NCI-H1694 treated with DMSO at 0.1 percent for 48 hours (cell line): ENCODE measurements around the gene KIF1B.
"Not testable (repeated sequence)": the region's sequence is repeated elsewhere in the genome, so short reads cannot be mapped to it uniquely, and the experiment has no call there.

ENCODE experiments used
- DNase-seq: peaks from one replicate; lab custom pipeline; 2025; lab: John Stamatoyannopoulos, UW

The KIF1B gene

GRCh38 chr1:10386761-10387676, 176.6 kb downstream of the KIF1B start:
- DNase-seq: no peak

- DNase-seq: no peak
Observed at GRCh38 chr1:10387677-10388386, 177.5 kb downstream of the KIF1B start.

GRCh38 chr1:10388387-10388715, 178.0 kb downstream of the KIF1B start:
- DNase-seq: no peak

DNA sequence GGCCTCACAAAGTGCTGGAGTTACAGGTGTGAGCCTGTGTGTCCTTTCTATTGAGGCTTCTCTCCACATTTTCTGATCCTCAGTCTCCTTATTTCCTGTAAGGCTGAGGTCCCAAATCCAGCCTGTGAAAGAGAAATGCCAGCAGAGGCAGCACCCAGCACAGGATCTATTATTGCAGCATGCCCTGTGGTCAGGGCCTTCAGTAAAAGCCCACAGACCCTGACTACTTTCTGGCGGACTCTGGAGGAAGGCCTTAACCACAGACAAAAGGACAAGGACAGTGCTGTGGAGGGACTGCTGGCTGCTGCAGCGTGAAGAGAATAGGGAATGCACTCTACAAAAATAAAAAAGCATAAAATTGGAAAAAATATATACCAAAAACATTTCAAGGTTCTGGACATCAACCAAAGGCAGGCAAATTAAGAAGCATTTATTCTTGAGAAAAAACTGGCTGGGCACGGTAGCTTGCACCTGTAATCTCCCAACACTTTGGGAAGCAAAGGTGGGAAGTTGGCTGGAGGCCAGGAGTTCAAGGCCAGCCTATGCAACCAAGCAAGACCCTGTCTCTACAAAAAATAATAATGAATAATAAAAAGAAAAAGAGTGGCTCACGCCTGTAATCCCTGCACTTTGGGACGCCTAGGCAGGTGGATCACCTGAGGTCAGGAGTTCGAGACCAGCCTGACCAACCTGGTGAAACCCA, 179.1 kb downstream of the KIF1B start:
- DNase-seq: no peak

DNA sequence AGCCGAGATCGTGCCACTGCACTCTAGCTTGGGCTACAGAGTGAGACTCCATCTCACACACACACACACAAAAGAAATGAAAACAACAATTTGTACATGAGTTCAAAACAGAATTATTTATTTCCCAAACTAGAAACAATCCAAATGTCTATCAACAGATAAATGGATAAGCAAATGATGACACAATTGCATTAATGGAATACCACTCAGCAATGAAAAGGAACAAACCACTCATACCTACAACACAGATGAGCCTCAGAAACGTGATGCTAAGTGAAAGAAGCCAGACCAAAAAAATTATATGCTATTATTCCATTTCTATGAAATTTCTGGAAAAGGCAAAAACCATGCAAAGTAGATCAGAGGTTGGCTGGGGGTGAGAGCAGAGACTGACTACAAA, 186.5 kb downstream of the KIF1B start:
- DNase-seq: no peak

GRCh38 chr1:10398278-10398733, 187.9 kb downstream of the KIF1B start:
- no peak for DNase-seq

DNA sequence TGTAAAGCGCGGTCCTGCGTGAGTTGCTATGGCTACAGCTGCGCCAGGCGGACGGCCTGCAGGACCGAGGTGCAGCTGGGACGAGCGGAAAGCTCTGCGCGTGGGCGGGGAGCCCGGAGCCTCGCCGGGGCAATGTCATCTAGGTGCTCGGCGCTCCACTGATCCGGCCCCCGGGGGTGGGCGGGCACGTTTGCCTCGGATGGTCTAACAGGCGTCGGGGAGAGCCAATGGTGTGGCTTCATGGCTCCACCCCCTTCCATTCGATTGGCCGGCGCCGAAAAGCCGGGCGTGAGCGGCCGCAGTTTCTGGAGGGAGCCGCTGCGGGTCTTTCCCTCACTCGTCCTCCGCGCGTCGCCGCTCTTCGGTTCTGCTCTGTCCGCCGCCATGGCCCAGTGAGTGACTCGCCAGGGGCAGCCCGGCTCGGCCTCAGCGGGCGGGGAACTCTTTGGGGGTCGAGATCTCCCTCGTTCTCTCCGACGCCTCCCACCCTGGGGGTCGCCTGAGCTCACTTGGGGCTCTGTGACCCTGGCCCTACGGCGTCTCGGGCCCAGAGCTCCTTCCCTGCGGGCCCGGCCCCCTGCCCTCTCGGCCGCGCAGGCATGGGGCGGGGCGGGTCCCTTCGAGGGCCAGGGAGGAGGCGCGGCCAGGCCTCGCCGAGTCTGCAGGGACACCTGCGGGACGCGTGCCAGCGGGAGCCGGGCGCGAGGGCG, 188.5 kb downstream of the KIF1B start, which contains the start of gene PGD:
PGD (plus strand) TSS at position 331 of the 710 bp plus-strand sequence; CDS start at position 385, 54 bp downstream.
- DNase-seq: peak; percentile 89

DNA sequence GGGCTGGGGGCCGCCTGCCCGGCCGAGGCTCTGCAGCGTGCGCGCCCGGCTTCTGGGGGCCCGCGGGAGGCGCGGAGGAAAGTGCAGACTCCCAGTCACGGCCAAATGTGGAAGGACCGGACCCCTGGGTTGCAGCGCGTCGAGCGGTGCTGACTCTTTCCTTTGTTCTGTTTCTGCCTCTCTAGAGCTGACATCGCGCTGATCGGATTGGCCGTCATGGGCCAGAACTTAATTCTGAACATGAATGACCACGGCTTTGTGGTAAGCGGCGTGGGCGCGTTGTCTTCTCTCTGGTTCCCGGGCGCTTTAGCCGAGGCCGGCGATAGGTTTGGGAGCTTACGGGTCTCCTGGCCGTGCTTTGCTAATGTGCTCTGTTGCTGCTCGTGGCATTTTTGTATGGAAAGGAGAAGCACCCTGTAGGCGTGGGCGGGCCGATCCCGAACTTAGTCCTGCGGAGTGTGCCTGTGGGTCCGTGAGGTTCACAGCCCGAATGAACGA, 189.1 kb downstream of the KIF1B start:
- DNase-seq: no peak

DNA sequence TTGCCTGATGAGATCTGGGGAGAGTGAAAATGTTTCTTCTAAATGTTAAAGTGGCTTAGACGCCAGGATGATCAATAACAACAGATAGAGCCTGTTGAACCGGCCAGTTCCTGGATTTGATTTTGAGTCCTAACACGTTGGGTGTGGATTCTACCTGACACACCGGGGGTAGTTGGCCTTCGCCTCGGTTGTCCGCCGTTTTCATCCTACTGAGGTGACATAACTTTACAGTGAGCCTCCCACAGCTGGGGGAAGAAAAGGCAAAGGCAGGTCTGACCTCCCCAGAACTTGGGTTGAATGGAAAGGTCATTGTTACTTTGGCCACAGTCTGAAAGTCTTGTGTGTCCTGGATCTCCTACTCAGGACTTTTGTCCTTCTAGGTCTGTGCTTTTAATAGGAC, 189.6 kb downstream of the KIF1B start:
- DNase-seq: no peak

DNA sequence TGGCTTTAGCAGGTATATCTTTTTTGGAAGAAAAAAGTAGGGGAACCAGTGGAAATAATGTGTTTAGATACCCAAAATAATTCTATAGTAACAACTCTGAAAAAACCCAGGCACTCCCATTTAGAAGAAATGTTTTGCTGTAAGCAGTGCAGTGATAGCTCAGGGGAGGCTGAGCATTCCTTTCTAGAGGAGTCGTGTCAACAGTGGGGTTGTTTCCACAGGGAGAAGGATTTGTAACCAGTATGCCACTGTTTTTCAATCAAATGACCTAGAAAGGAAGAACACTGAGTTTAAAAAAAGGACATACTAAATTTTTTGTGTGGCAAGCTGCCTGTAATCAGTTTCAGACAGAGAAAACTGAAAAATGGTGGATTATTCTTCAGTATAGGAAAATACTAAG, 190.9 kb downstream of the KIF1B start:
- DNase-seq: no peak

- DNase-seq: no peak
Observed at GRCh38 chr1:10402729-10403274, 192.4 kb downstream of the KIF1B start.

- no peak for DNase-seq
Observed at GRCh38 chr1:10407201-10407600, 196.8 kb downstream of the KIF1B start.

DNA sequence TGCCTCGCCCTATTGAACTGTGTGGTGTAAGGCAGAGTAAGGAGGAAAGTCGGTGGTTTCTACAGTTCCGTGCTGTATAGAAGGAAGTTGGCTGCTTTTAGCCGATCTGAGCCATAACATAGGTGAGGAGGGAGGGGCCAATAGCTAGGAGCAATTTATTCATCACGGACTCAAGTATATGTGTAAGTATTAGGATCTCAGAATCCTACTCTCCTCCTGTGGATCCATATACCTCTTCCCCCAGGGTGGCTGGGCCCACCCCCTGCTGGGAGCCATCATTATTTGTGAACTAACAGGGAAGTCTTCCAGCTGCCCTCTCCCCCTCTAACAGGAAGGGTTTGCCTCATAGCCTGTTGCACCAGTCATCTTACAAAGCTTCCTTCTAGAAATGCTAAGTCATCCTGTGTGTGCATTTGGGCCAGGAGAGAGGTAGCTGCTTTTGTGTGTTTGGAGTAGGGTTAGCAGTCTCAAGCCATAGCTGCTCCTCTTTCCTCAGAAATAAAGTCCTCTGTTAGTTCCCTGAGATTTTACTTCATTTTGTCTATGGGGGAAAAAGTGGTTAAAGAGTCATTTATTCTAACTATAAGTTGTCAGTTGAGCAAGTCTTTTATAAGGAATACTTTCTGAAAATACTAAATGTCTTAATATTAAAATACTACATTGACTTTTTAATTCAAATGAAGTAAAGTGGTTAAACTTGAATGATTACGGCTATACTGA, 205.0 kb downstream of the KIF1B start:
- DNase-seq: no peak

- not testable (repeated sequence) for DNase-seq
Observed at GRCh38 chr1:10415967-10416366, 205.6 kb downstream of the KIF1B start.

DNA sequence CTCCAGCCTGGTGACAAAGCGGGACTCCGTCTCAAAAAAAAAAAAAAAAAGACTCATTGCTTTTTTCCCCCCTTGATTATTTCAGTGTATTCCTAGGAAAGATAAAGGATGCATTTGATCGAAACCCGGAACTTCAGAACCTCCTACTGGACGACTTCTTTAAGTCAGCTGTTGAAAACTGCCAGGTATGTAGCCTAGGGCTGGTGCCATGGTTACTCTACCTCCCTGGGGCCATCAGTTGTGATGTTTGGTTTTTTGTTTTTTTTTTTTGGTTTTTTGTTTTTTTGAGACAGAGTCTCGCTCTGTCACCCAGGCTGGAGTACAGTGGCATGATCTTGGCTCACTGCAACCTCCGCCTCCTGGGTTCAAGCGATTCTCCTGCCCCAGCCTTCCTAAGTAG, 208.4 kb downstream of the KIF1B start:
- not testable (repeated sequence) for DNase-seq

DNA sequence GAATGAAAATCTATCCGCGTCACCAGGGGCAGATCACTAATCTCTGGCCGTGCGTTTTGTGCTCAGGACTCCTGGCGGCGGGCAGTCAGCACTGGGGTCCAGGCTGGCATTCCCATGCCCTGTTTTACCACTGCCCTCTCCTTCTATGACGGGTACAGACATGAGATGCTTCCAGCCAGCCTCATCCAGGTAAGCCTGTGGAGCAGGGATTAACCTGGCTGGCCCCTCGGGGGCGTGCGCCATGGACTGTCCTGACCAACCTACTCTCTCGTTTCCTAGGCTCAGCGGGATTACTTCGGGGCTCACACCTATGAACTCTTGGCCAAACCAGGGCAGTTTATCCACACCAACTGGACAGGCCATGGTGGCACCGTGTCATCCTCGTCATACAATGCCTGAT, 209.0 kb downstream of the KIF1B start:
- no peak for DNase-seq

DNA sequence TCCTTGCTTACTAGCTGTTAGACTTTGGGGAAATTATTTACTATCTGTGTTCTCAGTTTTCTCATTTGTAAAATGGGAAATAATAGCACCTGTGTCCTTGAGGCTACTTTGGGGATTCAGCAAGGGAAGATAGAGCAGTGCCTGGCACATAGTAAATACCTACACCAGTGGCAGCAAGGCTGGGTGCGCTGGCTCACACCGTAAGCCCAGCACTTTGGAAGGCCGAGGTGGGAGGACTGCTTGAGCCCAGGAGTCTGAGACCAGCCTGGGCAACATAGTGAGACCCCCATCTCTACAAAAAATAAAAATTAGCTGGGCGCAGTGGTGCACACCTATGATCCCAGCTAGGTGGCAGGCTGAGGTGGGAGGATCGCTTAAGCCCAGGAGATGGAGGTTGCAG, 211.3 kb downstream of the KIF1B start:
- DNase-seq: no peak

DNA sequence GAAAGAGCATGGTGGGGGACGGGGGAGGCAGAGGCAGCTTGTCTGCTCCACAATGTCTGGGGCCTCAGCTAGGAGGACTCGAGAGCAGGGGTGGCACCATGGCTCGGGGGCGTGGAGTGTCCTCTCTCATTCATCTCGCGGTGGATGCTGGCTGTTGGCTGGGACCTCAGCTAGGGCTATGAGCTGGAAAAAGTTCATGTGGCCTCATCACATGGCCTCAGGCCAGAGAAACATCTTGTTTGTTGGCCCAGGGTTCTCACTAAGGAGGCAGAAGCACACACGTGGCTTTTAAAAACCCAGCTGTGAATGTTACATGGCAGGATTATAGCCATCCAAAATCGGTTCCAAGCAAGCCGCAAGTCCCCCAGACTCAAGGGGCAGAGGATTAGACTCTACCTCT, 213.7 kb downstream of the KIF1B start:
- no peak for DNase-seq

DNA sequence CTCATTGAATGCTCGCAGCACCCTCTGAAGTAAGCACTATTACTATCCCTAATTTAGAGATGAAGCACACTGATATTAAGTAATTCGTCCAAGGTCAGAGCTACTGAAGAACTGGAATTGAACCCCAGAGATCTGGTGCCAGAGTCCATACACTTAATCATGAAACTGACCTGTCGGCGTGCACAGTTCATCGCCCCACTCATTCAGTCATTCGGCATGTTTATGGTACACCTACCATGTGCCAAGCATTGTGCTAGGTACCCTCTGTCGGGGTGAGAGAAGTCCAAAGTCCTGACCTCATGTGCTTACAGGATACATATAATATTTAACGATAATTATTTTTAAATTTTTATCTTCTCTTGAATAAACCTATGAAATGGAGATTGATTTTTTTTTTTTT, 214.3 kb downstream of the KIF1B start:
- no peak for DNase-seq

- not testable (repeated sequence) for DNase-seq
Observed at GRCh38 chr1:10425826-10426534, 215.6 kb downstream of the KIF1B start.
